Measurements from ENCODE around the gene GPX3. TPM values are rescaled to one million over a fixed set of nuclear protein-coding genes. Genes with fewer than 3 reads are reported as not detected.

Gene GPX3
- total RNA-seq, 2 experiments from 2014 or later: not detected

GRCh38 chr5:151005187-151005949 lies 15.0 kb upstream of the GPX3 start:
- Mint-ChIP-seq H3K4me3 (no peak overlapping the region), H3K9me3 (ENCODE audit: low read depth) (no peaks in the 10 kb centered on the region), H3K4me1 (no peaks in the 10 kb centered on the region), H3K36me3 (no peaks in the 10 kb centered on the region), H3K27ac (no peak overlapping the region), H3K27me3 (peaks cover 2% of the 10 kb centered on the region)
- DNase-seq: no peak
- CTCF ChIA-PET: interaction anchor here (1.2 kb wide), 1 partner anchor 121 kb away, joined by 3 read pairs; no protein-coding TSS in a partner anchor
- ATAC-seq: no peak

- Mint-ChIP-seq H3K9me3 (ENCODE audit: low read depth) (no peaks in the 10 kb centered on the region), H3K27ac (no peak overlapping the region), H3K27me3 (peaks cover 2% of the 10 kb centered on the region), H3K4me1 (no peaks in the 10 kb centered on the region), H3K4me3 (no peak overlapping the region), H3K36me3 (no peaks in the 10 kb centered on the region)
- no peak for DNase-seq
- ATAC-seq: no peak
- CTCF ChIA-PET: interaction anchor here (1.2 kb wide), 1 partner anchor 120 kb away, joined by 3 read pairs; no protein-coding TSS in a partner anchor
Observed at GRCh38 chr5:151005950-151006576, 14.3 kb upstream of the GPX3 start.

- Mint-ChIP-seq H3K4me1 (no peaks in the 10 kb centered on the region), H3K36me3 (no peaks in the 10 kb centered on the region), H3K27ac (no peak overlapping the region), H3K9me3 (ENCODE audit: low read depth) (no peaks in the 10 kb centered on the region), H3K4me3 (no peak overlapping the region), H3K27me3 (peaks cover 2% of the 10 kb centered on the region)
- DNase-seq (no peak), ATAC-seq (no peak)
- CTCF ChIA-PET: no interaction called here
Observed at GRCh38 chr5:151006704-151007334, 13.6 kb upstream of the GPX3 start.

- H3K36me3 Mint-ChIP-seq: no peaks in the 10 kb centered on the region
Observed at GRCh38 chr5:151007430-151008209, 12.8 kb upstream of the GPX3 start.

GRCh38 chr5:151008210-151008491 lies 12.2 kb upstream of the GPX3 start:
- no peaks in the 10 kb centered on the region for H3K36me3 Mint-ChIP-seq
- no peak overlapping the region for H3K27ac Mint-ChIP-seq
- DNase-seq (no peak), ATAC-seq (no peak)
- H3K4me1 Mint-ChIP-seq: no peaks in the 10 kb centered on the region
- no peak overlapping the region for H3K4me3 Mint-ChIP-seq
- no peaks in the 10 kb centered on the region for H3K9me3 Mint-ChIP-seq (ENCODE audit: low read depth)
- CTCF ChIA-PET: no interaction called here
- peaks cover 2% of the 10 kb centered on the region for H3K27me3 Mint-ChIP-seq

More at GRCh38 chr5:151007430-151008209, 12.8 kb upstream of the GPX3 start:
- Mint-ChIP-seq H3K4me1 (no peaks in the 10 kb centered on the region), H3K27ac (no peak overlapping the region), H3K4me3 (no peak overlapping the region), H3K9me3 (ENCODE audit: low read depth) (no peaks in the 10 kb centered on the region), H3K27me3 (peaks cover 2% of the 10 kb centered on the region)
- CTCF ChIA-PET: no interaction called here
- ATAC-seq (no peak), DNase-seq (no peak)

GRCh38 chr5:151008906-151009305 lies 11.5 kb upstream of the GPX3 start:
- Mint-ChIP-seq H3K4me1 (no peaks in the 10 kb centered on the region), H3K27me3 (peaks cover 2% of the 10 kb centered on the region), H3K9me3 (ENCODE audit: low read depth) (no peaks in the 10 kb centered on the region), H3K27ac (no peak overlapping the region), H3K4me3 (no peak overlapping the region), H3K36me3 (no peaks in the 10 kb centered on the region)
- CTCF ChIA-PET: no interaction called here
- ATAC-seq (no peak), DNase-seq (no peak)

GRCh38 chr5:151012862-151013261 lies 7.5 kb upstream of the GPX3 start:
- H3K9me3 Mint-ChIP-seq (ENCODE audit: low read depth): no peaks in the 10 kb centered on the region
- H3K4me3 Mint-ChIP-seq: no peak overlapping the region
- CTCF ChIA-PET: no interaction called here
- ATAC-seq (no peak), DNase-seq (no peak)
- H3K4me1 Mint-ChIP-seq: no peaks in the 10 kb centered on the region
- no peaks in the 10 kb centered on the region for H3K36me3 Mint-ChIP-seq
- H3K27me3 Mint-ChIP-seq: peaks cover 2% of the 10 kb centered on the region
- H3K27ac Mint-ChIP-seq: no peak overlapping the region

- no peaks in the 10 kb centered on the region for H3K36me3 Mint-ChIP-seq
- DNase-seq: no peak
- no peak overlapping the region for H3K27ac Mint-ChIP-seq
- H3K4me3 Mint-ChIP-seq: no peak overlapping the region
- CTCF ChIA-PET: no interaction called here
- no peaks in the 10 kb centered on the region for H3K9me3 Mint-ChIP-seq (ENCODE audit: low read depth)
- ATAC-seq: no peak
- H3K4me1 Mint-ChIP-seq: peaks cover 7% of the 10 kb centered on the region
- H3K27me3 Mint-ChIP-seq: peaks cover 2% of the 10 kb centered on the region
Observed at GRCh38 chr5:151014680-151015343, 5.6 kb upstream of the GPX3 start.

- H3K9me3 Mint-ChIP-seq (ENCODE audit: low read depth): no peaks in the 10 kb centered on the region
Observed at GRCh38 chr5:151015974-151016587, 4.3 kb upstream of the GPX3 start.

GRCh38 chr5:151016700-151017099 lies 3.7 kb upstream of the GPX3 start:
- Mint-ChIP-seq H3K36me3 (peaks cover under 1% of the 10 kb centered on the region), H3K4me3 (no peak overlapping the region), H3K27ac (no peak overlapping the region), H3K9me3 (ENCODE audit: low read depth) (no peaks in the 10 kb centered on the region), H3K4me1 (peaks cover 8% of the 10 kb centered on the region), H3K27me3 (peaks cover 14% of the 10 kb centered on the region)
- ATAC-seq: no peak
- DNase-seq: no peak
- CTCF ChIA-PET: no interaction called here

More at GRCh38 chr5:151015974-151016587, 4.3 kb upstream of the GPX3 start:
- DNase-seq (no peak), ATAC-seq (no peak)
- peaks cover 8% of the 10 kb centered on the region for H3K4me1 Mint-ChIP-seq
- CTCF ChIA-PET: no interaction called here
- H3K4me3 Mint-ChIP-seq: no peak overlapping the region
- H3K36me3 Mint-ChIP-seq: no peaks in the 10 kb centered on the region
- no peak overlapping the region for H3K27ac Mint-ChIP-seq
- peaks cover 12% of the 10 kb centered on the region for H3K27me3 Mint-ChIP-seq

GRCh38 chr5:151017897-151018296 lies 2.5 kb upstream of the GPX3 start:
- peaks cover 14% of the 10 kb centered on the region for H3K27me3 Mint-ChIP-seq
- H3K36me3 Mint-ChIP-seq: peaks cover 7% of the 10 kb centered on the region
- CTCF ChIA-PET: no interaction called here
- no peak overlapping the region for H3K4me3 Mint-ChIP-seq
- DNase-seq: no peak
- H3K9me3 Mint-ChIP-seq (ENCODE audit: low read depth): no peaks in the 10 kb centered on the region
- peaks cover 8% of the 10 kb centered on the region for H3K4me1 Mint-ChIP-seq
- H3K27ac Mint-ChIP-seq: no peak overlapping the region
- no peak for ATAC-seq

GRCh38 chr5:151018846-151019245 lies 1.5 kb upstream of the GPX3 start:
- no peak overlapping the region for H3K27ac Mint-ChIP-seq

GRCh38 chr5:151019331-151019730 lies 1.1 kb upstream of the GPX3 start:
- H3K4me3 Mint-ChIP-seq: no peak overlapping the region
- peaks cover 14% of the 10 kb centered on the region for H3K27me3 Mint-ChIP-seq
- peaks cover 8% of the 10 kb centered on the region for H3K4me1 Mint-ChIP-seq
- no peak overlapping the region for H3K27ac Mint-ChIP-seq
- H3K36me3 Mint-ChIP-seq: peaks cover 7% of the 10 kb centered on the region
- no peak for ATAC-seq
- no peaks in the 10 kb centered on the region for H3K9me3 Mint-ChIP-seq (ENCODE audit: low read depth)
- CTCF ChIA-PET: no interaction called here
- DNase-seq: no peak

More at GRCh38 chr5:151018846-151019245, 1.5 kb upstream of the GPX3 start:
- ATAC-seq (no peak), DNase-seq (no peak)
- Mint-ChIP-seq H3K9me3 (ENCODE audit: low read depth) (no peaks in the 10 kb centered on the region), H3K4me3 (no peak overlapping the region), H3K4me1 (peaks cover 8% of the 10 kb centered on the region), H3K27me3 (peaks cover 14% of the 10 kb centered on the region), H3K36me3 (peaks cover 7% of the 10 kb centered on the region)
- CTCF ChIA-PET: no interaction called here
